ENCODE results near the gene EFL1. TPM values are rescaled to one million over a fixed set of nuclear protein-coding genes. Genes with fewer than 3 reads are reported as not detected.

Gene EFL1
- polyA plus RNA-seq, 1 of the 3 experiments (the other 2 are of a cell fraction), result 12.3 TPM

- TF ChIP-seq REST (IDR thresholded peaks at IDR 0.05; ENCODE audit: low read depth, low read length) (no peak), TCF12 (IDR thresholded peaks at IDR 0.05) (no peak), USF1 (IDR thresholded peaks at IDR 0.05; ENCODE audit: borderline replicate concordance, low read depth) (no peak)
Observed at GRCh38 chr15:82135638-82136037, 126.9 kb downstream of the EFL1 start (continued).

GRCh38 chr15:82134461-82134860 is 128.1 kb downstream of the EFL1 start:
- Histone ChIP-seq H2AFZ (ENCODE audit: low read depth) (no peak overlapping the region), H3K9me2 (no peaks in the 10 kb centered on the region), H3K36me3 (replicated peaks in 1 of 2; ENCODE audit: control insufficient read depth in 1 of 2, insufficient read depth in 2 of 2, low read length in 1 of 2) (peaks cover 16 to 33% of the 10 kb centered on the region in 2 experiments), H3K9me3 (no peaks in the 10 kb centered on the region), H3K9ac (no peak overlapping the region), H3K4me3 (ENCODE audit: low read depth in 2 of 2, low read length in 1 of 2) (no peak overlapping the region), H3F3A (replicated peaks; ENCODE audit: insufficient read depth) (peaks cover 29% of the 10 kb centered on the region), H3K27me3 (ENCODE audit: insufficient read depth) (no peaks in the 10 kb centered on the region), H3K27ac (ENCODE audit: low read depth in 2 of 2, low read length in 1 of 2) (no peak overlapping the region), H3K79me2 (ENCODE audit: insufficient read depth) (no peaks in the 10 kb centered on the region; the same call in 1 of the 2 replicates), H3K4me1 (ENCODE audit: control insufficient read depth in 1 of 2, insufficient read depth in 2 of 2, low read depth in 1 of 2, low read length in 1 of 2) (peaks cover 17 to 20% of the 10 kb centered on the region in 2 experiments), H3K4me2 (no peak overlapping the region), H4K20me1 (ENCODE audit: insufficient read depth) (no peaks in the 10 kb centered on the region)
- no peak for TF ChIP-seq TAF1 (IDR thresholded peaks at IDR 0.05; ENCODE audit: borderline replicate concordance, low read depth, low read length)
- TF ChIP-seq NFIC (IDR thresholded peaks at IDR 0.05; ENCODE audit: borderline replicate concordance), result no peak
- TF ChIP-seq TCF12 (IDR thresholded peaks at IDR 0.05), result no peak
- TF ChIP-seq PBX3 (IDR thresholded peaks at IDR 0.05), result no peak
- no peak for DNase-seq
- WGBS (ENCODE audit: low lambda C conversion rate), result 88% methylated on average over 3 of the region's 3 CpGs
- CTCF ChIA-PET, result interaction anchor here (0.9 to 2.2 kb wide), 7 partner anchors 9 to 777 kb away, joined by 3 to 9 read pairs (median 3); no protein-coding TSS in a partner anchor
- POLR2A ChIA-PET, result no interaction called here

- H3K9me2 ChIP-seq, result no peaks in the 10 kb centered on the region
- no peak for DNase-seq
- H3F3A ChIP-seq (replicated peaks; ENCODE audit: insufficient read depth), result peaks cover 37% of the 10 kb centered on the region
- ChIA-PET POLR2A (no interaction called here), CTCF (no interaction called here)
- H4K20me1 ChIP-seq (ENCODE audit: insufficient read depth), result no peaks in the 10 kb centered on the region
- H3K79me2 ChIP-seq (ENCODE audit: insufficient read depth), result no peaks in the 10 kb centered on the region; the same call in 1 of the 2 replicates
- H3K9me3 ChIP-seq, result no peaks in the 10 kb centered on the region
- WGBS (ENCODE audit: low lambda C conversion rate), result 100% methylated on average over 1 of the region's 1 CpG
- peaks cover 26 to 28% of the 10 kb centered on the region in 2 experiments for H3K4me1 ChIP-seq (ENCODE audit: control insufficient read depth in 1 of 2, insufficient read depth in 2 of 2, low read depth in 1 of 2, low read length in 1 of 2)
- no peak overlapping the region for H3K4me3 ChIP-seq (ENCODE audit: low read depth in 2 of 2, low read length in 1 of 2)
- no peak overlapping the region for H3K4me2 ChIP-seq
- peaks cover 16 to 29% of the 10 kb centered on the region in 2 experiments for H3K36me3 ChIP-seq (replicated peaks in 1 of 2; ENCODE audit: control insufficient read depth in 1 of 2, insufficient read depth in 2 of 2, low read length in 1 of 2)
- no peaks in the 10 kb centered on the region for H3K27me3 ChIP-seq (ENCODE audit: insufficient read depth)
- no peak overlapping the region for H3K9ac ChIP-seq
- H2AFZ ChIP-seq (ENCODE audit: low read depth), result no peak overlapping the region
- peak overlapping the region in 1 of 2 experiments; percentile 92; a peak in 2 of 4 replicates for H3K27ac ChIP-seq (ENCODE audit: low read depth in 2 of 2, low read length in 1 of 2)
- TF ChIP-seq USF2 (IDR thresholded peaks at IDR 0.05; ENCODE audit: borderline replicate concordance, low read depth, low read length), result no peak
- no peak for TF ChIP-seq MEF2A (IDR thresholded peaks at IDR 0.05; ENCODE audit: borderline replicate concordance, low read depth)
- no peak for TF ChIP-seq REST (IDR thresholded peaks at IDR 0.05; ENCODE audit: low read depth, low read length)
- no peak for TF ChIP-seq SIN3A (IDR thresholded peaks at IDR 0.05; ENCODE audit: borderline replicate concordance, low read depth, low read length)
- no peak for TF ChIP-seq FOSL2 (IDR thresholded peaks at IDR 0.05; ENCODE audit: borderline replicate concordance, low read depth)
- TF ChIP-seq CHD2 (IDR thresholded peaks at IDR 0.05; ENCODE audit: low read length, partially characterized antibody), result no peak
- no peak for TF ChIP-seq RCOR1 (IDR thresholded peaks at IDR 0.05; ENCODE audit: low read length)
- TF ChIP-seq GABPA (IDR thresholded peaks at IDR 0.05; ENCODE audit: low read depth), result no peak
- no peak for TF ChIP-seq FOXM1 (IDR thresholded peaks at IDR 0.05; ENCODE audit: low read depth)
- no peak for TF ChIP-seq YY1 (IDR thresholded peaks at IDR 0.05; ENCODE audit: low read depth)
- no peak for TF ChIP-seq SMC3 (IDR thresholded peaks at IDR 0.05; ENCODE audit: low read depth, low read length)
Observed at GRCh38 chr15:82133251-82133650, 129.3 kb downstream of the EFL1 start.
